PFSK-1 (cell line): Measurements from ENCODE around the gene EN1.

Source experiments
- FOXP2 ChIP-seq: optimal IDR thresholded peaks from 2 replicates; pipeline ENCODE3; 2011; ENCODE audit warnings: borderline replicate concordance, control low read depth, inconsistent platforms; ENCODE audit not compliant: insufficient read depth; ENCODE audit errors: extremely low read length, extremely low read depth
- POLR2AphosphoS5 ChIP-seq: IDR thresholded peaks from 2 replicates; pipeline ENCODE4 v1.6.1; 2012; ENCODE audit warnings: low read depth, mild to moderate bottlenecking, control low read depth, low read length, moderate library complexity
- SIN3A ChIP-seq: IDR thresholded peaks from 2 replicates; pipeline ENCODE4 v1.6.1; 2012; ENCODE audit warnings: mild to moderate bottlenecking, low read length, moderate library complexity, borderline replicate concordance; ENCODE audit not compliant: insufficient read depth
- TAF1 ChIP-seq: IDR thresholded peaks from 2 replicates; pipeline ENCODE4 v1.6.1; 2012; ENCODE audit warnings: low read length, control low read depth, borderline replicate concordance; ENCODE audit not compliant: insufficient read depth
- TF ChIP-seq, protein P1 (sequence below), 2 experiments: IDR thresholded peaks; 2 replicates each; pipeline versions ENCODE4 v1.6.1 to v1.8.0; 2011 to 2012; ENCODE audit warnings: low read depth in 2 of 2, low read length in 2 of 2, control low read depth in 1 of 2, inconsistent platforms in 1 of 2, mild to moderate bottlenecking in 1 of 2, moderate library complexity in 1 of 2; ENCODE audit not compliant: insufficient read depth in 1 of 2

DNA sequence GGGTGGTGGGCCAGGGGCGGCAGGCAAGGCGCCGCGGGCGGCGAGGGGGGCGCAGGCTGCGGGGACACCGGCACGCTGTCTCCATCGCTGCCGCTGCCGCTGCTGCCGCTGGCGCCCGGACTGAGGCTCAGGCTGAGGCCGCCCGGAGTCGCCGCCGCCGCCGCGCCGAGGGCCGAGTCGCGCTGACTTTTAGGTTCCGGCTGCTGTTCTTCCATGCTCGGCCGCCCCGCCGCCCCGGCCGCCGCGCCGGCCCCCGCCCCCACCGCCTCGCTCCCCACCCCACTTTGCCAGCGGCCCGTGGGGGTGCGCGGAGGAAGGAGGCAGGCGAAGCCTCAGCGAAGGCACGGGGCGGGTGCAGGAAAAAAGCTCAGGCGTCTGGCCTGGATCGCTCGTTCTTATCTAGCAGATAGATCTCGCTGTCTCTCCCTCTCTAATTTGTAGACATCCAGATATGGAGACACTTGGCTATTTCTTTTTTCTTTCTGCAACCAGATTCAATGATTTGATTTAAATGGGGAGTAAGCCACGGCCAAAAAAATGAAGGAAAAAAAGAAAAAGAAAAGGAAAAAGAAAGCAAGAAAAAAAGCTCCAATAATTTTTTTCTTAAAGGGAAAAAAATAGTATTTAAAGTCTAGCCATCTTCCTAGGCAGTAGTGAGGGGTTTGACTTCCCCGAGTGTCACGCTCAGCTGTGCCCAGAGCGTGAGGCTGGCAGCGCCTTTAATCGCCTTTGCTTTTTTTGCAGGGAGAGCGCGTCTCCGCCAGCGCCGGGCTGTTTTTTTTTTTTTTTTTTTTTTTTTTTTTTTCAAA, at the start of gene EN1:
- TF ChIP-seq POLR2AphosphoS5 (no peak), TAF1 (no peak), SIN3A (no peak), FOXP2 (no peak)
- TF ChIP-seq, protein P1, sequence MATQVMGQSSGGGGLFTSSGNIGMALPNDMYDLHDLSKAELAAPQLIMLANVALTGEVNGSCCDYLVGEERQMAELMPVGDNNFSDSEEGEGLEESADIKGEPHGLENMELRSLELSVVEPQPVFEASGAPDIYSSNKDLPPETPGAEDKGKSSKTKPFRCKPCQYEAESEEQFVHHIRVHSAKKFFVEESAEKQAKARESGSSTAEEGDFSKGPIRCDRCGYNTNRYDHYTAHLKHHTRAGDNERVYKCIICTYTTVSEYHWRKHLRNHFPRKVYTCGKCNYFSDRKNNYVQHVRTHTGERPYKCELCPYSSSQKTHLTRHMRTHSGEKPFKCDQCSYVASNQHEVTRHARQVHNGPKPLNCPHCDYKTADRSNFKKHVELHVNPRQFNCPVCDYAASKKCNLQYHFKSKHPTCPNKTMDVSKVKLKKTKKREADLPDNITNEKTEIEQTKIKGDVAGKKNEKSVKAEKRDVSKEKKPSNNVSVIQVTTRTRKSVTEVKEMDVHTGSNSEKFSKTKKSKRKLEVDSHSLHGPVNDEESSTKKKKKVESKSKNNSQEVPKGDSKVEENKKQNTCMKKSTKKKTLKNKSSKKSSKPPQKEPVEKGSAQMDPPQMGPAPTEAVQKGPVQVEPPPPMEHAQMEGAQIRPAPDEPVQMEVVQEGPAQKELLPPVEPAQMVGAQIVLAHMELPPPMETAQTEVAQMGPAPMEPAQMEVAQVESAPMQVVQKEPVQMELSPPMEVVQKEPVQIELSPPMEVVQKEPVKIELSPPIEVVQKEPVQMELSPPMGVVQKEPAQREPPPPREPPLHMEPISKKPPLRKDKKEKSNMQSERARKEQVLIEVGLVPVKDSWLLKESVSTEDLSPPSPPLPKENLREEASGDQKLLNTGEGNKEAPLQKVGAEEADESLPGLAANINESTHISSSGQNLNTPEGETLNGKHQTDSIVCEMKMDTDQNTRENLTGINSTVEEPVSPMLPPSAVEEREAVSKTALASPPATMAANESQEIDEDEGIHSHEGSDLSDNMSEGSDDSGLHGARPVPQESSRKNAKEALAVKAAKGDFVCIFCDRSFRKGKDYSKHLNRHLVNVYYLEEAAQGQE (IDR thresholded peaks at IDR 0.05; ENCODE audit: insufficient read depth in 1 of 2, low read depth in 2 of 2, low read length in 2 of 2), result no peak
